ENCODE measurements around the gene PKLR.
A peak's percentile ranks its signal among the peaks of the same experiment; 100 is the strongest.

PKLR gene

DNA sequence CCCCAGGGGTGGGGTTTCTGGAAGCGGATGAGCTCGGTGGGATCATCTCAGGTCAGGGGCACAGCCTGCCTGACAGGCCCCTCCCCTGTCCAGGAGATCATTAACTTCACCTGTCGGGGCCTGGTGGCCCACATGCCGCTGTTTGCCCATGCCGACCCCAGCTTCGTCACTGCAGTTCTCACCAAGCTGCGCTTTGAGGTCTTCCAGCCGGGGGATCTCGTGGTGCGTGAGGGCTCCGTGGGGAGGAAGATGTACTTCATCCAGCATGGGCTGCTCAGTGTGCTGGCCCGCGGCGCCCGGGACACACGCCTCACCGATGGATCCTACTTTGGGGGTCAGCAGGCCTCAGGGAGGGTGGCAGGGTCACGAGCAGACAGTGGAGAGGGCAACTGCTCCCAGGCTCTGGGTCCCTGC, 15.6 kb downstream of the PKLR start:
- TF ChIP-seq, protein P1, sequence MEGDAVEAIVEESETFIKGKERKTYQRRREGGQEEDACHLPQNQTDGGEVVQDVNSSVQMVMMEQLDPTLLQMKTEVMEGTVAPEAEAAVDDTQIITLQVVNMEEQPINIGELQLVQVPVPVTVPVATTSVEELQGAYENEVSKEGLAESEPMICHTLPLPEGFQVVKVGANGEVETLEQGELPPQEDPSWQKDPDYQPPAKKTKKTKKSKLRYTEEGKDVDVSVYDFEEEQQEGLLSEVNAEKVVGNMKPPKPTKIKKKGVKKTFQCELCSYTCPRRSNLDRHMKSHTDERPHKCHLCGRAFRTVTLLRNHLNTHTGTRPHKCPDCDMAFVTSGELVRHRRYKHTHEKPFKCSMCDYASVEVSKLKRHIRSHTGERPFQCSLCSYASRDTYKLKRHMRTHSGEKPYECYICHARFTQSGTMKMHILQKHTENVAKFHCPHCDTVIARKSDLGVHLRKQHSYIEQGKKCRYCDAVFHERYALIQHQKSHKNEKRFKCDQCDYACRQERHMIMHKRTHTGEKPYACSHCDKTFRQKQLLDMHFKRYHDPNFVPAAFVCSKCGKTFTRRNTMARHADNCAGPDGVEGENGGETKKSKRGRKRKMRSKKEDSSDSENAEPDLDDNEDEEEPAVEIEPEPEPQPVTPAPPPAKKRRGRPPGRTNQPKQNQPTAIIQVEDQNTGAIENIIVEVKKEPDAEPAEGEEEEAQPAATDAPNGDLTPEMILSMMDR (IDR thresholded peaks at IDR 0.05): no peak
- Mint-ChIP-seq H3K27me3 (ENCODE audit: low read depth, poor library complexity) (peaks cover 3% of the 10 kb centered on the region), H3K27ac (no peak overlapping the region), H3K4me1 (no peaks in the 10 kb centered on the region), H3K9me3 (no peaks in the 10 kb centered on the region), H3K4me3 (no peak overlapping the region), H3K36me3 (ENCODE audit: low read depth) (no peaks in the 10 kb centered on the region)
- DNase-seq: no peak

DNA sequence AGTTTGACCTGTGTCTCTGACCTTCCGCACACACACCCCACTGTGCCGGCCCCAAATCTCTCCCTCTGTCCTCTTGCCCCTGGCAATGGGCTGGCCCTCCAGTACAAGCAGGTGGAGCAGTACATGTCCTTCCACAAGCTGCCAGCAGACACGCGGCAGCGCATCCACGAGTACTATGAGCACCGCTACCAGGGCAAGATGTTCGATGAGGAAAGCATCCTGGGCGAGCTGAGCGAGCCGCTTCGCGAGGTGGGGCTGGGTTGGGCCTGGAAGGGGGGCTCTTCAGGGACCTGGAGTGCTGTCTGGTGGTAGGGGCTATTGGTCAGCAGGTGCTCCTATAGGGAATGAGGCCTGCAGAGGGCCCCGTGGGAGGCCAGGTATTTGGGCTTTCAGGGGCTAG, 16.2 kb downstream of the PKLR start:
- no peak for DNase-seq
- H3K9me3 Mint-ChIP-seq: no peaks in the 10 kb centered on the region
- H3K4me1 Mint-ChIP-seq: no peaks in the 10 kb centered on the region
- H3K27me3 Mint-ChIP-seq (ENCODE audit: low read depth, poor library complexity): peaks cover 3% of the 10 kb centered on the region
- no peak overlapping the region for H3K4me3 Mint-ChIP-seq
- H3K27ac Mint-ChIP-seq: peak overlapping the region; percentile 42
- TF ChIP-seq, protein P1 (IDR thresholded peaks at IDR 0.05): no peak
- no peaks in the 10 kb centered on the region for H3K36me3 Mint-ChIP-seq (ENCODE audit: low read depth)

DNA sequence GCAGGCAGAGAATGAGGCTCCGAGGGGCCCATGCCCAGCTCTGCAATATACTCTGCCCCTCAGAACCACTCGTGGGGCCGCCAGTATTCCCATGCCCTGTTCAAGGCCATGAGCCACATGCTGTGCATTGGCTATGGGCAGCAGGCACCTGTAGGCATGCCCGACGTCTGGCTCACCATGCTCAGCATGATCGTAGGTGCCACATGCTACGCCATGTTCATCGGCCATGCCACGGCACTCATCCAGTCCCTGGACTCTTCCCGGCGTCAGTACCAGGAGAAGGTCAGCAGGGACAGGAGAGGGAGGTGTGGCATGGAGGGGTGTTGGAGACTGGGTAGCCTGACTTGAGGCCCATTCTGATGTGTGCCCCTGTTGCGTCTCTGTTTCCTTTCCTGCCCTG, 16.8 kb downstream of the PKLR start:
- Mint-ChIP-seq H3K9me3 (no peaks in the 10 kb centered on the region), H3K27me3 (ENCODE audit: low read depth, poor library complexity) (peaks cover 3% of the 10 kb centered on the region), H3K4me3 (no peak overlapping the region), H3K36me3 (ENCODE audit: low read depth) (peaks cover 4% of the 10 kb centered on the region), H3K4me1 (peaks cover 2% of the 10 kb centered on the region), H3K27ac (no peak overlapping the region)
- DNase-seq: no peak
- TF ChIP-seq, protein P1 (IDR thresholded peaks at IDR 0.05): no peak

- H3K4me3 Mint-ChIP-seq: no peak overlapping the region
- peaks cover 7% of the 10 kb centered on the region for H3K36me3 Mint-ChIP-seq (ENCODE audit: low read depth)
- DNase-seq: no peak
- no peak overlapping the region for H3K27ac Mint-ChIP-seq
- TF ChIP-seq, protein P1 (IDR thresholded peaks at IDR 0.05): no peak
- peaks cover 16% of the 10 kb centered on the region for H3K4me1 Mint-ChIP-seq
- H3K9me3 Mint-ChIP-seq: no peaks in the 10 kb centered on the region
- H3K27me3 Mint-ChIP-seq (ENCODE audit: low read depth, poor library complexity): peaks cover 6% of the 10 kb centered on the region
These were observed 18.6 kb downstream of the PKLR start for GRCh38 chr1:155282488-155283091.

DNA sequence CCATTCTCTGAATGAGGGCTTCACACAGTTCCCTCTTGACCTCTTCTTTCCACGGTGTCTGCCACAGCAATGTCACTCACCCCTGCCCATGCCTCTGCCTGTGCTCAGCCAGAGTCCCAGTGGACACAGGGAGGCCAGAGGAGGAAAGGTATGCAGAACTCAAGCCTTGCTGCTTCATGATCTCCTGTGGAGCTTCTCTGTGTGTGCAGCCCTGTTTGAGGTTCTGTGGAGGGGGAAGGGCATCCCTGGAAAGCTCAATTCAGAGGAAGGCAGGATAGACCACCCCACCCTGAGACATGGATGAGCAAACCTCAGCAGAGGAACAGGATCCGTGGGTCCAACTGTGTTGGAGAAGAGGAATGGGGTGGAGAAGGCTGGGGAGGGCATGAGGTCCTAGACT, 22.0 kb downstream of the PKLR start:
- no peak overlapping the region for H3K27ac Mint-ChIP-seq
- no peaks in the 10 kb centered on the region for H3K9me3 Mint-ChIP-seq
- TF ChIP-seq, protein P1 (IDR thresholded peaks at IDR 0.05): no peak
- H3K36me3 Mint-ChIP-seq (ENCODE audit: low read depth): peaks cover 7% of the 10 kb centered on the region
- H3K4me1 Mint-ChIP-seq: peaks cover 26% of the 10 kb centered on the region
- peaks cover 10% of the 10 kb centered on the region for H3K27me3 Mint-ChIP-seq (ENCODE audit: low read depth, poor library complexity)
- H3K4me3 Mint-ChIP-seq: no peak overlapping the region
- no peak for DNase-seq

DNA sequence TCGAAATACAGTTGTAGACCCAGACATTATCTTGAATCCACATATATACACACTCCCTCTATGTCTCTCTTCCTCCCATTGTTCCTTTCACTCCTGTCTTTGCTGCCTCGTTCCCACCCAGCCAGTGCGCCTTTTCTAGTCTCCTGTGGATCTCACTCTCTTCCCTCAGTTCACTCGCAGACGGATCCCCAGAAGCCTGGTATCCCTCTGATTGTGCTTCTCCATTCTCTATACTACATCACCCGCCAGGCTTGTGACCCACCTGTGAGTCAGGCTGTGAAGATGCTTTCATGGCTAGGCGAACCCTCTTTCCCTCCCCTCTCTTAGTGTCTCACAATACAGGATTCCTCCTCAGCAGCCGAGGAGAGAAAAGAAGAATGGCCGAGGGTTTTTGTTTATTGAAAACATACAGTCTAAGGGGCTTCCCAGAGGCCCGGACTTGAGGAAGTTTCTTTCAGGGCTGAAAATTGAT, 22.5 kb downstream of the PKLR start:
- peak overlapping the region; percentile 80 for H3K4me3 Mint-ChIP-seq
- no peak overlapping the region for H3K27ac Mint-ChIP-seq
- DNase-seq: no peak
- TF ChIP-seq, protein P1 (IDR thresholded peaks at IDR 0.05): peak; percentile 2
- peaks cover 10% of the 10 kb centered on the region for H3K27me3 Mint-ChIP-seq (ENCODE audit: low read depth, poor library complexity)
- H3K9me3 Mint-ChIP-seq: no peaks in the 10 kb centered on the region
- H3K4me1 Mint-ChIP-seq: peaks cover 30% of the 10 kb centered on the region
- peaks cover 7% of the 10 kb centered on the region for H3K36me3 Mint-ChIP-seq (ENCODE audit: low read depth)

All from nephron progenitor cell (in vitro differentiated cells).